GF-D8 (cell line): ENCODE results near the gene VWF.

Source experiments
- DNase-seq: peaks from one replicate; lab custom pipeline; 2025; lab: John Stamatoyannopoulos, UW

The VWF gene

DNA sequence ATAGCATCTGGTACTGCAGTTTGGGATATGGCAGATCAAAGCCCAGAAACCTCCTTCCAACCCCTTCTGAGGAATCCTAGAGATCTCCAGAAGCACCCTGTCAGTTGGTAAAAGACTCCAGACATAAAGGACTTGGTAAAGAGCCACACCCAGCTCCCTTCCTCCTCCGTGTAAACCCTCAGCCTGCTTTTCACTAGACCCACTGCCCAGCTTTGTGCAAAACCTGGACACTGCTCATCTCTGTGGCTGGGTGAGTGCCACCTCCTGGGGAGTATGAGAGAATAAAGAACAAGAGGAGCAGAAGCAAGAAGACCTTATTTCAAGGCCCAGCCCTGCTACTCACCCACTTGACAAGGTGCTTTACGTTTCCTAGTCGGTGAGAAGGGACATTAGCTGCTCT, 212.5 kb downstream of the VWF start:
- no peak for DNase-seq

- no peak for DNase-seq
Observed at GRCh38 chr12:5910790-5911548, 213.5 kb downstream of the VWF start.

DNA sequence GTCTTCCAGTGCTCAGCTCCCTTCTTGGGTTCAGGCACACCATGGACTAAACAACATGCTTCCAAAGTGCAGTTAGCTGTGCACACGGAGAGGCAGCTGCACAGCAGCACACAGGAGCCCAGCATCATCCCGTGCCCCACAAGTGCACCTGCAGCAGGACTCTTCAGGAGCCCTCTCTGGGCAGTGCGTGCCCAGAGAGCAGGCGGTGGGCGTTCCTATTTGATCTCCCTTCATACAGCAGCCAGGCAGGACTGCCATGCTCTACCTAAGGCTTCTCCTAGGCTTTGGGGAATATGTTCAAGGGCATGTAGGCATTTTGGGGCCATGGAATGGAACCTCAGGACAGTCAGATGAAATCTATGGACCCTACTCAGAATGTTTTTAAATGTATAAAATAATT, 214.9 kb downstream of the VWF start:
- DNase-seq: no peak

DNA sequence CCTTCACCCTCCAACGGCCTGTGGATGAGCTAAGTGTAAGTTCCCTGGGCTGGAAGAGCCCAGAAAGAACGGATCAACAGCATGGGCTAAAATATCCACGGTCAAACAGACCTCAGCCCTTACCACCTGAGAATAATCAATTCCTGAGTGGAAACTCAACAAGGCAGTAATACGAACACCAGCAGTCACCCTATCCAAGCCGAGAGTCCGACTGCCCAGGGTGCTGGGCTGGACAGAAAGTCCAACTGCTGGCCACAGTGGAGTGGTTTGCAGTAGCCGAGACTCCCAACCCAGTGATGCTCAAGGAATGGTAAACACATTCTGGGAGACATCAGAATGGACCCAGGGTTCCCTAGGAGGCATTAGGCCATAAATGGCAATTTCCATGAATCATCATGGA, 216.2 kb downstream of the VWF start:
- DNase-seq: no peak

GRCh38 chr12:5907807-5908206, 216.7 kb downstream of the VWF start:
- no peak for DNase-seq

GRCh38 chr12:5905757-5906156, 218.7 kb downstream of the VWF start:
- DNase-seq: no peak

DNA sequence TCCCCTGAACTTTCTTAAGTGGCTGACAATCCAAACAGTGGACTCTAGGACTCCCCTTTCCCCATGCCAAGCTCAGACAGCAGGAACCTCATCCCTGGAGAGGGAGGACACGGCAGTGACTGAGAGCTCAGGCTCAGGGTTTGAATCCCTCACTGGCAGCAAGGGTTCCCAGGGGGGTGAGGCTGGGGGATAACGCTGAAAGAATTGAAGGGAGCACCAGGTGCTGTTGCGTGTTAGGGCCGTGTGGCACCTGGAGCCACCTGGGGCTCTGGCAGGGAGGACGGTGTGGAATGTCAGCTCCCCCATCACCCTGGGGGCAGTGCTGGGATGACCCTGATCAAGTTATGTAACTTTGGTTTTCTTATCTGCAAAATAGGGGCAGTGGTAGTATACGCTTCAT, 219.5 kb downstream of the VWF start:
- DNase-seq: no peak

DNA sequence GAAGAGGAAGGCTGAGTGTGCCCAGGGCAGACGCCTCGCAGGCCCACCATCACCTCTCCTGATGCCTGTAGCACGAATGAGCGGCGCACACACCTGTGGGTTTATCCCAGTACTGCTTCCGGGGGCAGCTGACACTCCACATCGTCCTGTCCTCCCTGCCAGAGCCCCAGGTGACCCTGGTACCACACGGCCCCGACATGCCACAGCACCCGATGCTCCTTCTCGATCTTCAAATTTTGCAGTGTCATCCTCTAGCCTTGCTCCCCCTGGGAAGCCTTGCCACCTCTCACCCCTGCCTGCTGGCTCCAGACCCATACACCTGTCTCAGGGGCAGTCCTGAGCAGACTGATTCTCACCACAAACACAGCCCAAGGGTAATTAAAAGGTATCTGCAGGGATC, 220.0 kb downstream of the VWF start:
- no peak for DNase-seq

GRCh38 chr12:5902736-5903135, 221.7 kb downstream of the VWF start:
- no peak for DNase-seq

GRCh38 chr12:5901416-5901815, 223.1 kb downstream of the VWF start:
- no peak for DNase-seq

DNA sequence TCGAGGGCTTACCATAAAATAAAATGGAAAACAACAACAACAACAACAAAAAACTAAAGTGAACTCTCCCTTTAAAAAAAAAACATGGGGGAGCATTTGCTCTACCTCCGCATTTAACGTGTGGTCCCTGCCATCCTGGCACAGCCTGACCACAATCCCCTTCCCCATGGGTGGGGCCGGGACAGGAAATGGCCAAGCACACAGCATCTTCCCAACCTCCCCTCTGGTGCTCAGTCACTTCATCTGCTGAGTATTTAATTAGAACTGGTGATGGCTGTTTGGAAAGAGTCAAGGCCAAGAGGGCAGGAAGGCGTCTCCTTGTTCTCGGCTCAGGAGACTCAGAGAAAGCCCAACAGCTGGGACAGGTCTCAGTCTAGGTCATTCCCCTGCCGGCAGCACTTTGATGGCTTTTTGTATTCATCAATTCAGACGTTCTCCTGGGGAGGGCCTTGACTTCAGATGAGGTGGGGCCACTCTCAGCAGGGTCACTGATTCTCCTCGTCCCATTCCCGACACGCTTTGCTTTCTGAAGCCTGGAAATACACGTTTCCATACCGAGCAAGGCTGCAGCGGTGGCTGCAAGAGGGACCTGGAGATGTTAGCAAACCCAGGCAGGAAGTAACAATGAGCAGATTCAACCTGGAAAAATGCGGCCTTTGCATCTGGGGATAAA, 223.8 kb downstream of the VWF start:
- no peak for DNase-seq

- no peak for DNase-seq
Observed at GRCh38 chr12:5900076-5900475, 224.4 kb downstream of the VWF start.

DNA sequence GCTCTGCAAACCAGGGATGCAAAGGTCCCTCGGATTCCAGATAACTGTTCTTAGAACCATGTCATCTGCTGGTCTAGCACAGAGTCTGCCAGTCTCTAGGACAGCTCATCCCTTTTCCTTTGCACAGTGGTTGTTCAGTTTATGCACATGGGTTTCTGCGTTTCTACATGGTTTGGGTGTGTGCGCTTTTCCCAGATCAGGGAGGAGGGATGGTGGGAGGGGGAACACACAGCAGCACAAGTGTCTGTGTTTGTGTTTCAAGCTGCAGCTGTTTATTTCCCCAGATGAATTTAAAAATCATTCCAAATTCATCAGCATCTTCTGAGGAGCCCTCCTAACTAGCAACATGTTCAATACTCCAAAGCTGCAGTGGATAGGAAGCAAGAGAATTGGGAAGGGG, 224.8 kb downstream of the VWF start:
- DNase-seq: no peak

DNA sequence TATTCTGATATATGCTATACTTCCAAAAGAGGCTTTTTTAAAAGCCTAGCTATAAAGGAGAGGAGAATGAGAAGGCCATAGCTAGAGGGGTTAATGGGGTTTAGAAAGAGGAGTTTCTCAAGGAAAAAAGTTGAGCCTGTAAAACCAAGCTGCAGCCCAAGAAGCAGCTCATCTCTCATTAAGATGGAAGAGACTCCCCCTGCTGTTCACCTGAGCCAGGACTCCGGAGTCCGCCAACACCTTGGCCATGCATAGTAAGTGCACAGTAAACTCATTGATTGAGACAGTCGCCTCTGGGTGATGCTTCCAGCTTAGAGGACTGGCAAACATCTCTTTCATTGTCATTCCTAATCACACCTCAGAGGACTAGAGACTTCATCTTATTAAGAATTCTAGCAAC, 225.6 kb downstream of the VWF start:
- DNase-seq: no peak
